PFSK-1 (cell line): ENCODE results near the gene CHST10.

Experiments used
- FOXP2 ChIP-seq: optimal IDR thresholded peaks from 2 replicates; pipeline ENCODE3; 2011; ENCODE audit warnings: borderline replicate concordance, control low read depth, inconsistent platforms; ENCODE audit not compliant: insufficient read depth; ENCODE audit errors: extremely low read length, extremely low read depth
- POLR2AphosphoS5 ChIP-seq: IDR thresholded peaks from 2 replicates; pipeline ENCODE4 v1.6.1; 2012; ENCODE audit warnings: low read depth, mild to moderate bottlenecking, control low read depth, low read length, moderate library complexity
- REST ChIP-seq, 2 experiments: IDR thresholded peaks; 2 replicates each; pipeline versions ENCODE4 v1.6.1 to v1.8.0; 2011 to 2012; ENCODE audit warnings: low read depth in 2 of 2, low read length in 2 of 2, control low read depth in 1 of 2, inconsistent platforms in 1 of 2, mild to moderate bottlenecking in 1 of 2, moderate library complexity in 1 of 2; ENCODE audit not compliant: insufficient read depth in 1 of 2
- SIN3A ChIP-seq: IDR thresholded peaks from 2 replicates; pipeline ENCODE4 v1.6.1; 2012; ENCODE audit warnings: mild to moderate bottlenecking, low read length, moderate library complexity, borderline replicate concordance; ENCODE audit not compliant: insufficient read depth
- TAF1 ChIP-seq: IDR thresholded peaks from 2 replicates; pipeline ENCODE4 v1.6.1; 2012; ENCODE audit warnings: low read length, control low read depth, borderline replicate concordance; ENCODE audit not compliant: insufficient read depth

DNA sequence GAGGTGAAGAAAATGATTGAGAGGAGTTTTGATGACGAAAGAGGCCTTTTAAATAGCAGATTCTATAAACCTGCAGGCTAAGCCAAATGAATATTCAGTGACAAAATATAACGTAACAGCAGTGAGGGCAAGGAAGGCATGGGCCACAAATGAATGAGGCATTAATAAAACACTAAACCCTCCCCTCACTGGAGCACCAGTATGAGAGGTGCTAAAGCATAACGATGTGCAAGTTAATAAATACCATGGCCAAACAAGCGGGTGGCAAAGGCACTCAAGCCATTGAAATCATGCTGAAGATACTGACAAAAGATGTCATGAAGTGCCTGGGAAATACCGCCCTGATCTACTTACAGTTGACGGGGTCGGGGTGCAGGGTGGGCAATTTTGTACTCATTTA, 64.9 kb downstream of the CHST10 start:
- TF ChIP-seq REST (IDR thresholded peaks at IDR 0.05; ENCODE audit: insufficient read depth in 1 of 2, low read depth in 2 of 2, low read length in 2 of 2) = no peak
- TF ChIP-seq POLR2AphosphoS5 = no peak
- TF ChIP-seq TAF1 = no peak
- no peak for TF ChIP-seq SIN3A
- TF ChIP-seq FOXP2 = no peak
